SK-N-MC (cell line): Measurements from ENCODE around the gene PDZK1.
"Not testable (repeated sequence)": the region's sequence is repeated elsewhere in the genome, so short reads cannot be mapped to it uniquely, and the experiment has no call there.

Experiments used
- DNase-seq: peaks from one replicate; pipeline ENCODE4 v3.0.0-alpha.2; 2011; ENCODE audit warnings: low read depth, low spot score
- H3K27ac ChIP-seq: fragments of 200-600 bp; sonication (generic); 2 replicates; pipeline ENCODE4 v1.5.1; 2016; ENCODE audit warnings: mixed run types
- H3K36me3 ChIP-seq: fragments of 200-600 bp; sonication (generic); 2 replicates; pipeline ENCODE4 v1.6.1; 2017; ENCODE audit warnings: antibody characterized with exemption, low read length, mixed read lengths; ENCODE audit not compliant: insufficient read depth
- H3K4me3 ChIP-seq: fragments of 200-600 bp; sonication (generic); 2 replicates; pipeline ENCODE4 v1.5.1; 2016
- H3K9ac ChIP-seq: fragments of 200-600 bp; sonication (generic); 2 replicates; pipeline ENCODE4 v1.8.0; 2017; ENCODE audit warnings: mixed run types, mixed read lengths; ENCODE audit not compliant: insufficient read length
- H3K9me3 ChIP-seq: fragments of 200-600 bp; sonication (generic); 2 replicates; pipeline ENCODE4 v1.6.1; 2017; ENCODE audit warnings: low read depth, mild to moderate bottlenecking, antibody characterized with exemption, low read length, moderate library complexity, mixed read lengths
- EZH2 ChIP-seq: fragments of 200-600 bp; sonication (generic); IDR thresholded peaks from one replicate; pipeline ENCODE4 v1.6.1; 2017; ENCODE audit warnings: antibody characterized with exemption
- FOXP2 ChIP-seq: optimal IDR thresholded peaks from 2 replicates; pipeline ENCODE3; 2011; ENCODE audit warnings: mild to moderate bottlenecking, moderate library complexity; ENCODE audit not compliant: insufficient read depth; ENCODE audit errors: extremely low read length, control extremely low read depth
- POLR2AphosphoS5 ChIP-seq: IDR thresholded peaks from 2 replicates; pipeline ENCODE4 v1.6.1; 2012; ENCODE audit warnings: mild to moderate bottlenecking, low read depth, low read length, borderline replicate concordance

PDZK1 gene

GRCh38 chr1:145696630-145696960 is 10.6 kb downstream of the PDZK1 start:
- Histone ChIP-seq H3K9ac (no peak overlapping the region), H3K4me3 (no peak overlapping the region), H3K36me3 (no peaks in the 10 kb centered on the region), H3K27ac (no peak overlapping the region), H3K9me3 (no peaks in the 10 kb centered on the region)
- TF ChIP-seq FOXP2 (no peak), POLR2AphosphoS5 (no peak), EZH2 (no peak)
- no peak for DNase-seq

GRCh38 chr1:145695821-145696629 is 11.1 kb downstream of the PDZK1 start:
- TF ChIP-seq EZH2, result no peak
- TF ChIP-seq FOXP2, result no peak
- no peak for TF ChIP-seq POLR2AphosphoS5
- Histone ChIP-seq H3K9me3 (no peaks in the 10 kb centered on the region), H3K4me3 (no peak overlapping the region), H3K36me3 (no peaks in the 10 kb centered on the region), H3K9ac (no peak overlapping the region), H3K27ac (no peak overlapping the region)
- no peak for DNase-seq

GRCh38 chr1:145692785-145693443 is 14.3 kb downstream of the PDZK1 start:
- Histone ChIP-seq H3K27ac (no peak overlapping the region), H3K4me3 (no peak overlapping the region), H3K9me3 (no peaks in the 10 kb centered on the region), H3K36me3 (no peaks in the 10 kb centered on the region), H3K9ac (no peak overlapping the region)
- DNase-seq, result no peak
- TF ChIP-seq POLR2AphosphoS5 (no peak), FOXP2 (no peak), EZH2 (no peak)

GRCh38 chr1:145690587-145691558 is 16.3 kb downstream of the PDZK1 start:
- Histone ChIP-seq H3K9ac (no peak overlapping the region), H3K4me3 (no peak overlapping the region), H3K36me3 (no peaks in the 10 kb centered on the region), H3K27ac (no peak overlapping the region), H3K9me3 (no peaks in the 10 kb centered on the region)
- no peak for TF ChIP-seq POLR2AphosphoS5
- no peak for TF ChIP-seq FOXP2
- TF ChIP-seq EZH2, result no peak
- DNase-seq, result no peak

GRCh38 chr1:145689922-145690321 is 17.2 kb downstream of the PDZK1 start:
- Histone ChIP-seq H3K27ac (no peak overlapping the region), H3K9me3 (no peaks in the 10 kb centered on the region), H3K36me3 (no peaks in the 10 kb centered on the region), H3K4me3 (no peak overlapping the region), H3K9ac (no peak overlapping the region)
- no peak for DNase-seq
- TF ChIP-seq EZH2, result no peak
- no peak for TF ChIP-seq POLR2AphosphoS5
- TF ChIP-seq FOXP2, result no peak

- no peak for DNase-seq
- H3K9ac ChIP-seq, result no peak overlapping the region
- H3K27ac ChIP-seq, result no peak overlapping the region
- H3K9me3 ChIP-seq, result no peaks in the 10 kb centered on the region
- TF ChIP-seq FOXP2 (no peak), EZH2 (no peak), POLR2AphosphoS5 (no peak)
- H3K4me3 ChIP-seq, result no peak overlapping the region
- H3K36me3 ChIP-seq, result no peaks in the 10 kb centered on the region
Observed at GRCh38 chr1:145688924-145689323, 18.2 kb downstream of the PDZK1 start.

GRCh38 chr1:145688328-145688727 is 18.8 kb downstream of the PDZK1 start:
- no peaks in the 10 kb centered on the region for H3K36me3 ChIP-seq
- H3K9me3 ChIP-seq, result no peaks in the 10 kb centered on the region
- no peak overlapping the region for H3K27ac ChIP-seq
- TF ChIP-seq EZH2 (no peak), POLR2AphosphoS5 (no peak), FOXP2 (no peak)
- DNase-seq, result no peak
- no peak overlapping the region for H3K4me3 ChIP-seq
- H3K9ac ChIP-seq, result no peak overlapping the region

- not testable (repeated sequence) for DNase-seq, H3K4me3 ChIP-seq, H3K9me3 ChIP-seq, H3K36me3 ChIP-seq, H3K27ac ChIP-seq, H3K9ac ChIP-seq
Observed at GRCh38 chr1:145686078-145686477, 21.1 kb downstream of the PDZK1 start.

GRCh38 chr1:145684858-145685257 is 22.3 kb downstream of the PDZK1 start:
- not testable (repeated sequence) for H3K9me3 ChIP-seq, H3K4me3 ChIP-seq, DNase-seq, H3K9ac ChIP-seq, H3K36me3 ChIP-seq, H3K27ac ChIP-seq

GRCh38 chr1:145673217-145673616 is 34.0 kb downstream of the PDZK1 start:
- not testable (repeated sequence) for H3K9me3 ChIP-seq, H3K36me3 ChIP-seq, DNase-seq, H3K27ac ChIP-seq, H3K4me3 ChIP-seq, H3K9ac ChIP-seq

GRCh38 chr1:145670995-145671745 is 36.0 kb downstream of the PDZK1 start:
- H3K36me3 ChIP-seq, DNase-seq, H3K4me3 ChIP-seq, H3K9me3 ChIP-seq, H3K27ac ChIP-seq, H3K9ac ChIP-seq: not testable (repeated sequence)

- H3K36me3 ChIP-seq, H3K9ac ChIP-seq, H3K27ac ChIP-seq, H3K9me3 ChIP-seq, DNase-seq, H3K4me3 ChIP-seq: not testable (repeated sequence)
Observed at GRCh38 chr1:145665015-145665414, 42.2 kb downstream of the PDZK1 start.
